HG03571 (cell line): ENCODE results near the gene MOBP.
"Not testable (repeated sequence)": the region's sequence is repeated elsewhere in the genome, so short reads cannot be mapped to it uniquely, and the experiment has no call there.

Experiments used
- ATAC-seq: cut with Tn5 transposase; IDR thresholded peaks from one replicate; pipeline ENCODE4 v1.9.1; 2021; ENCODE audit not compliant: unreplicated experiment

MOBP gene, protein sequence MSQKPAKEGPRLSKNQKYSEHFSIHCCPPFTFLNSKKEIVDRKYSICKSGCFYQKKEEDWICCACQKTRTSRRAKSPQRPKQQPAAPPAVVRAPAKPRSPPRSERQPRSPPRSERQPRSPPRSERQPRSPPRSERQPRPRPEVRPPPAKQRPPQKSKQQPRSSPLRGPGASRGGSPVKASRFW

DNA sequence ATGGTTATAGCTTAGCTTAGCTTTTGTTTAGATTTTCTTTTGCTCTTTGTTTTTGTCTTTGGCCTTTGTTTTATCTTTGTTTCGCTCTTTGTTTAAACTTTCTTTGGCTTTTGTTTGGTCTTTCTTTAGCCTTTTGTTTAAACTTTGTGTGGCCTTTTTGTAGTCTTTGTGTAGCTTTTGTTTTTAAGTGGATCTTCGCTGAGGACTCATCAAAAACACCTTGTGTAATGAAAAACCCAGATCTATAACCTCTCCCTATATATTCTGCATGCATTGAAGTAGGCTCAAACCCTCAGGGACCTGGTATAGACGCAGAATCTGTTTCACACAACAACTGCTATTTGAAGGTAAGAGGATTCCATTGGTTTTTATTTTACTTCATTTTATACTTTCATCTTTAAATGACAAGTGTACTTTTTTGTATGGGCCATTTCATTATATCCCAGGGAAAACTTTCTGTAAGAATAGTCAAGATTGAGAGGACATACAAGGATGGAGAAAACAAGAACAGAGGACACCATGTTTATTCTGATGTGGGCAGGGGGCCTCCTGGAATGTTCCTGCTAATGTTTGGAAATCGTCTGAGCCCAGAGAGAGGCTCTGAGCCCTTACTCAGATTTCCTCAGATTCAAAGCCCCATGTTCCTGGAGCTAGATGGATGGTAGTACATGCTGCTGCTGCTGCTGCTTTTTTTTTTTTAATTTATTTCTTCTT, at the start of gene MOBP:
MOBP (plus strand) TSS at position 287 of the 714 bp plus-strand sequence. CDS start 34,390 bp downstream, outside the sequence.
- ATAC-seq, result no peak

DNA sequence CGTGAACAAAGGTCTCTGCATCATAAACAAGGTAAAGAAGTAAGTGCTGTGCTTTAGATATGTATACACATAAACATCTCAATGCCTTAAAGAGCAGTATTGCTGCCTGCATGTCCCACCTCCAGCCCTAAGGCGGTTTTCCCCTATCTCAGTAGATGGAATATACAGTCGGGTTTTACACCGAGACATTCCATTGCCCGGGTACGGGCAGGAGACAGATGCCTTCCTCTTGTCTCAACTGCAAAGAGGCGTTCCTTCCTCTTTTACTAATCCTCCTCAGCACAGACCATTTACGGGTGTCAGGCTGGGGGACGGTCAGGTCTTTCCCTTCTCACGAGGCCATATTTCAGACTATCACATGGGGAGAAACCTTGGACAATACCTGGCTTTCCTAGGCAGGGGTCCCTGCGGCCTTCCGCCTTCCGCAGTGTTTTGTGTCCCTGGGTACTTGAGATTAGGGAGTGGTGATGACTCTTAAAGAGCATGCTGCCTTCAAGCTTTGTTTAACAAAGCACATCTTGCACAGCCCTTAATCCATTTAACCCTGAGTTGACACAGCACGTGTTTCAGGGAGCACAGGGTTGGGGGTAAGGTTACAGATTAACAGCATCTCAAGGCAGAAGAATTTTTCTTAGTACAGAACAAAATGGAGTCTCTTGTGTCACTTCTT, 48.8 kb upstream of the MOBP start:
- not testable (repeated sequence) for ATAC-seq

DNA sequence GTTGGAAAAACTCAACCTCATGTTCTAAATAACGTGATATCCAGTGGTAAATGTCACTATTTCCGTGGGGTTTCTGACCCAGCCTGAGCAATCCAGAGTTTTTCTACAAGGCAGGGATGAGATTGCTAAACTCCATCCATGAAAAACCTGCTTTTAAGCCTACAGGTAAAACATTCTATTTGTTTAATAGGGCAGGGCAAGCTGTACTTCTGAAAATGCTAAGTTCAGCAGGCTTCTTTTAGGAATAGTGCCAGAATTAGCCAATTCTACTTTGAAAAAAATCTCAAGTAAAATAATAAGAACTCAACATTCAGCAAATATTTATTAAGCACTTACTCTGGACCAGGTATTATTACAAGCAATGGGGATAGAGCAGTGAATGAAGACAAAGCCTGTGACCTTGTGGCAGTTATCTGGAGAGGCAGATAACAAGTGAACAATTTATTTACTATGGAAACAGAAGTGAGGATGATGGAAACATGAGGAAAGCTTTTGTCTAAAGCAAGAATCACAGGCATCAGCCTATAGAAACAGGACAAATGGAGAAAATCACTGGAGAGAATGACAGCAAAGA, 47.7 kb upstream of the MOBP start:
- ATAC-seq, result no peak

DNA sequence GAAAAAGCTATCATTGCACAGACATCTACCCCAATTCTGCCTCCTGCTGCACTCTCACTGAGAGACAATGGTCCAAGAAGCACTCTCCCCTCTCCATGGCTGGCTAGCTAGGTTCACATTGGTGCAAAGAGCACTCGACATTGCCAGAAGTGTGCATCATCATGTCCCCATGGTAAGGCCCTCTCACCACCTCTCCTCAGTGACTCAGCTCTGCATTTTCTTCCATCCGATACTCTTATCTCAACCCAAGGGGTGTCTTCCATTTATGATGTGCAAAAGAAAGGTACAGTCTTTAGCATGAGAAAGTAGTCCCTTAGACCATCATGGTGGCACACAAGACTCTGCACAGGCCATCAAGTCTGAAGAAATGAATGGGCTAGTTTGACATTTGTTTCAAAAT, 46.9 kb upstream of the MOBP start:
- no peak for ATAC-seq

DNA sequence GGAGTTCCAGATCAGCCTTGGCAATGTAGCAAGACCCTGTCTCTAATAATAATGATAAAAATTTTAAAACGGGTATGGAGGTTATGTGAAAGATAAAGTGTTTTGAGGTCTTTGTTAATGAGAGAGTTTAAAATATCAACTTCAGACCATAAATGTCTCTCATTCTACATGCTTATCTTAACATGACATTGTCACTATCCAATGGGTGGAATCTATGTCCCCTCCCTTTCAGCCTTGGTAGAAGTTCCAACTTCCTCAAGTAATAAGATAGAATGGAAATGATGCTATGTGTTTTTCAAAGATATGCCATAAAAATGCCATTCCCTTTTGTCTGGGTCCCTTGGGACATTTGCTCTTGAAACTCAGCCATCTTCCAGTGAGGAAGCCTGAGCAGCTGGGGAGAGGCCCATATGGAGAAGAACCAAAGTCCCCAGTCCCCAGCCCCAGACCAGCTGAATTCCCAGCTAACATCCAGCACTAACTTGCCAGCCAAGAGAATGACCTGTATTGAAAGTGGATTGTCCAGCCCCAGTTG, 44.0 kb upstream of the MOBP start:
- no peak for ATAC-seq

DNA sequence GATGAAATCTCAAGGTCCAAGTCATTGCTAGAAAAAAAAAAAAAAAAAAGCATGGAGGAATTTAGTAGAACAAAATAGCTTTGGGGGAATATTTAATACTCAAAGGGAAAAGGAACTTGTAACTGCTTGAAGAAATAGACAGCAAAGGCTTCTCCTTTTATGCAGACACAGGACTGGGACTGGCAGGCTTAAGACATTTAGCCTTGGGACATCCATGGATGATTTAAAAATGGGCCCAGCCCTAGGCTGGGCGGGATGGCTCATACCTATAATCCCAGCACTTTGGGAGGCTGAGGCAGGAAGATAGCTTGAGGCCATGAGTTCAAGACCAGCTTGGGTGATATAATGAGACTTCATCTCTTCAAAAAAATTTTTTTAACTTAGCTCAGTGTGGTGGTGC, 41.2 kb upstream of the MOBP start:
- no peak for ATAC-seq

DNA sequence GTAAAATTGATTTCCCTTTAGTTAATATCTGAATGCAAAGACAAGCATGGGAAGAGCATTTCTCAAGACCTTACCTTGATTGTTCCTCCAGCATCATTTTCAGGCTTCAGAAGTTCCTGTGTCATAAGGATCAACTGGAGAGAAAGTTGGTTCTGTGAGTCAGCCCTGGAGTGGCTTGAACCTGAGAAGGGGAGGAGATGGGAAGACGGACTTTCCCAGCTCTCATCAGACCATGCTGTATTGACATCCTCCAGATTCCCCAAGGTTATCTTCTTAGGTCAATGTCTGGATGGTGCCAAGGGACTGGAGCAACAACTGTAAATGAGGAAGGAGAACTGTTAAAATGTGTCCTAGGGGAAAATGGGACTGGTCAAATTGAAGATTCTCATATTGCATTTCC, 40.0 kb upstream of the MOBP start:
- ATAC-seq, result no peak

DNA sequence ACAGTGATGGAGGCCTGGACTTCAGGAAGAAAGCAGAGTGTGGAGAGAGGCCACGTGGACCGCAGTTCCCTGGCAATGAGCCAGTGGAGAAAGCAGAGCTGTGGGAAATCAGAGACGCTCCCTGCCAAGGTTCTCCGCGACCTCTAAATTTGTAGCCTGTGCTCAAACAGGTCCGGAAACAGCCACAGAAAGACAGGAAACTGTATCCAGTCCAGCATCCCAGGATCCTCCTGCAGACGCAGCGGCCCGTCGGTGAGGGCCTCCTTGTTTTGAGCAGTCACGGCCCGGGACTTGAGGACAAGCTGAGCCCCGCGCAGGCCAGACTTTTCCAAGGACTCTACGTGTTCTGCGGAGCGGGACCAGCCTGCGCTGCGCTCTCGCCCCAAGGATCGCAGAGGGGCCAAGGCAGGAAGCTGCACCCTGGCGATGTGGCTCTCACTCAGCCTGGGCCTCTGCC, 38.7 kb upstream of the MOBP start:
- no peak for ATAC-seq

DNA sequence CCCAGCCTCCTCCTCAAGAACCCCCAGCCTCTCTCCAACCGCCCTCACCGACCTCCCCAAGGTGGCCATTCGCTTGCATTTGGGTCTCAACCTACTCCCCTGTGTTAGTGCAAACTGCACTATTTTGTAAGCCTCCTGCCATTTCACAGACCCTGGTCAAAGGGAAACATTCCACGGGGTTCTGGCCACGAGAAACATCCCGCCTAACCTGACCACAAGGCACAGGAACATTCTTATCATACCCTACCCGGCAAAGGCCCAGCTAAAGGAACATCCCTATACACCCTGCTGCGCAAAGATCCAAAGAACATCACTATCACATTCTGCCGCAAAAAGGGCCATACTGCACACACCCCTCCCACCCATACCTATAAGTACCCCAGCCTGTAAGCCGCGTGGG, 38.0 kb upstream of the MOBP start:
- ATAC-seq, result no peak

DNA sequence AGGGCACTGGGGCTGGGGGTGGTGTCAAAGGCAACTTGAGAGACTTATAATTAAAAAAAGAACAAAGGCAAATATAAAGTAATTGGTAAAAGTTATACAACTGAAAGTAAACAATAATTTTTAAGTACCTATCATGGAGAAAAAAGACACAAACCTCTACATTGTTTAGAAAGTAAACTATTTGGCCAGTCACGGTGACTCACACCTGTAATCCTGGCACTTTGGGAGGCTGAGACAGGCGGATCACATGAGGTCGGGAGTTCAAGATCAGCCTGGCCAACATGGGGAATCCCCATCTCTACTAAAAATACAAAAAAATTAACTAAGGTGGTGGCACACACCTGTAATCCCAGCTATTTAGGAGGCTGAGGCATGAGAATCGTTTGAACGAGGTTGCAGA, 35.1 kb upstream of the MOBP start:
- no peak for ATAC-seq

DNA sequence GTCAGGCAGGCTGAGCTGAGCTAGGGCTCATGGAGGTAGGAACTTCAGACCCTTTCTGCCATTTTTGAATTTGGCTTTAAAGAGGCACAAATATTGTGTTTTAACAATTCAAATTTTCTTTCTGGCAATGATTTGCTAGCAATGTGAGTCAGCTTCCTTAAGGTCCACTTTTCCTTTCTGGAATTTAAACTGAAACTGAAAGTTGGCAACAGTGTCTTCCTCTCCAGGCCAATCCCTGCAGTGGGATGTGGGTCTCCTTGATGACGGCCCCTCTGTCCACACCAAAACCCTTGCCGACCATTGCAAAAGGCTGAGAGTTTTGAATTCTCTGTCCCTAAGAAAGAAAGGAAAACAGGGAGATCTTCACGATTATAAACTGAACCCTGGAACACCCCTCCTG, 33.8 kb upstream of the MOBP start:
- no peak for ATAC-seq

DNA sequence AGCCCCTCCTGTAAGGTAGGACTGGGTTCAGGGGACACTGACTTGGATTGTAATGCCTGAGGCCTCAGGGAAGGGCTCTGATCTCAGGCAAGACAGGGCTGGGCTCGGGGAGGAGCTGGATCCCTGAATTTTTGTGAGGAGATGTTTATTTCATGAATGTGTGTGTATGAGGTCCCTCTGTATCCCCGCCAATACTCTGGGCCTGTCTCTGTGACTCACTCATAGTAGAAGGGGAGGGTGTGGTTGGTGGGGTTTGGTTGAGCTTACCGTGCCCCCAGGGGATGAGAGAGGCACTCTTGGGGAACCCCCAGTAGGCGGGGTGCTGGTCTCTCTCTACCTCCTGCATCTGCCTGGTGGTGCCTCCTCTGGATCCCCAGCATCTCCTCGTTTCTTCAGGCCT, 32.9 kb upstream of the MOBP start:
- no peak for ATAC-seq

DNA sequence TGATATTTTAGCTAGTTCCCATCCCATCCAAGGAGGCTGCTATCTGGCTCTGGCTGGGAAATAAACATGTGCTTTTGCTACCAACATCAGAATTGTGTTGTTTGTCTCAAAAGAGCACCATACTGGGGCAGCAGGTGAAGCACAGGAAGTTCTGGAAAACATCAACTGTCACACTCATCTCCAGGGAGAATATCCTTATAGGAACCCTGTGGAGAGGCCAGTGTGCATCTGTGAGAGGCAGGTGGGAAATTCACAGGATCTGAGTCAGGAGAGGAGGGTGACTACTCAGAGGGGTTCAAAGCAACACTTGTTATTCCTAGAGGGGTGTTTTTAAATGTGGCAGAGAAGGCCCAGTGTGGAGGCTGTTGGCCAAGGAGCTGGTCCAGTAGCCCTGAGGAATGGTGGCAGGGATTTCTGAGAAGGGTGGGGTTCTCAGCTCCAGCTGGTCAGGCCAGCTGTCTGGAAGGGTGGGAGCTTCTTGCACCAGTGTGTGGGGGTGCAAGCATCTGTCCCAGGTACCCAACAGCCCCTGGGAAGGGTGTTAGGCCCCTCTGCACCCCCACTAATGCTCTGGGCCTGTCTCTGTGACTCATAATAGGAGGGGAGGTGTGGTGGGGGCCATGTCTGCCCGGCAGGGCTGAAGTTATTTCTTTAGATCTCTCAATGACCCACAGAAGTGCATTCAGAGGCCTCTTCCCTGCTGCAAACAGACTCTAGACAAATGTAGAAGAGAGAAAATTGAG, 32.3 kb upstream of the MOBP start:
- no peak for ATAC-seq

DNA sequence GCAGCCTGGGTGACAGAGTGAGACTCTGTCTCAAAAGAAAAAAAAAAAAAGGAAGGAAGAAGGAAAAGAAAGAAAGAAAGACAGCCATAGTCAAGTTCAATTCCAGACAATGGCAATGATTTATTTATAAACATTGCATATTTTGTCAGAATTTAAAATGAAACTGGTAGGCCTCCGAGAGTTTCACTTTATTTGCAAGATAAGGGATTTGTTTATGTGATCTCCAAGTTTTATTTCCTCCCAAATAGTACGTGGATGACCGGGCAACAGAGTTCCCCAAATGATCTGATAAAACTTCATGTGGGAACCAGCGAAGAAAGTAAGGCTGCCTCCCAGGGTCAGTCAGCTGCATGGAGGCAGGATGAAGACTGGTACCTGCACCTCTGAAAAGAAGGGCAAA, 28.6 kb upstream of the MOBP start:
- no peak for ATAC-seq

DNA sequence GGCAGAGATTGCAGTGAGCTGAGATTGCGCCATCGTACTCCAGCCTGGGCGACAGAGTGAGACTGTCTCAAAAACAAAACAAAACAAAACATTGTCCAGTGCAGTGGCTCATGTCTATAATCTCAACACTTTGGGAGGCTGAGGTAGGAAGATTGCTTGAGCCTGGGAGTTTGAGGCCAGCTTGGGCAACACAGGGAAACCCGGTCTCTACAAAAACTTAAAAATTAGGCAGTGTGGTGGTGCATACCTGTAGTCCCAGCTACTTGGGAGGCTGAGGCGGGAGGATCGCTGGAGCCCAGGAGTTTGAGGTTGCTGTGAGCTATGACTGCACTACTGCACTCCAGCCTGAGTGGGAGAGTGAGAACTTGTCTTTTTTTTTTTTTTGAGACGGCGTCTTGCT, 27.2 kb upstream of the MOBP start:
- ATAC-seq, result no peak

DNA sequence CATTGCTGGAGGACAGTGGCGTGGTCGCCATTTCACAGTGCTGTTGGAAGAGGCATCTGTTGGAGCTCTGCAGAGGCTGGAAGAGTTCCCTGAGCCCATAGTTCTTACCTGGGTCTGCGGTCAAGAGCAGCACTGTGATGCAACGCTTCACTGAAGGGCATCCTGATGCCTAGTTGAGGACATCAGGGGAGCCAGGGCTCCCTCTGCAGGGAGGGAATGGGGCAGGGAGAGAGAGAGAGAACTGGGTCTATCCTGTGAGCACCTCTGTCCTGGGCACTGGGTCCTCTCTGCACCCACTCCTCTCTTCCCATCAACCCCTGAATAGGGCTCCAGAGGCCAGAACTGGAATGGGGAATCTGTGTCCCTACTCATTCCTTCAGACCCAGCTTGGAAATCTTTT, 23.9 kb upstream of the MOBP start:
- no peak for ATAC-seq

DNA sequence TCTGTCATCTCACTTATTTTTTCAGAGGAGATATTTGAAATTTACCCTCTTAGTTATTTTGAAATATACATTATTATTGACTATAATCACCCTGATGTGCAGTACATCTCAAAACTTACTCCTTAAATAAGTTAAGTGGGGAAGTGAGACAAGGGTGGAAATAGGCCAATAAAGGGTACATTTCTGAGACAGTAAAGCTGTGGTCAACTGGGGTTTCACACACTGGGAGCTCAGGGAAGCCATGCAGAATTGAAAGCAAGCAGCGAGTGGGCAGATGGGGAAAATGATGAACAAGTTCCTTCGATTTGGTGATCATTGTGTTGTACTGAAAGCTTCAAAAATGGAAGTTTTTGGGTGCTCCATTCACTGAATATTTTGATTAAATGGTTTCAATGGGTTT, 21.6 kb upstream of the MOBP start:
- ATAC-seq, result no peak

DNA sequence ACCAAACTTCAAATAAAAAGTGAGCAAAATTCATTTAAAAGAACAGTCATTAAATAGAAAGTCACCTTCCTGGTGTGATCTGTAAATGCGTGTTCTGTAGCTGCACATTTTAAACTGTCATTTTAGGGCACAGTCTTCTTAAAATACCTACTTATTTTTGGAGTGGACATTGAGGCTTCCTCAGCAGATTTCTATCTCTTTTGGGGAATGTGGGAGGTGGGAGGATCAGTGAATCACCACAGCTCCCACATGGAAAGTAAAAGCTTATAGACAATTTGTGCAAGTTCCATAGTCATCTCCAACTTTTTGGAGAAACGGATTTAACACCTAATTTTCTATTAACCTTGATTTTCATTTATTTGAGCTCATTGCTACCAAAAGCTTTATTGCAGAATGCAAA, 21.0 kb upstream of the MOBP start:
- no peak for ATAC-seq

DNA sequence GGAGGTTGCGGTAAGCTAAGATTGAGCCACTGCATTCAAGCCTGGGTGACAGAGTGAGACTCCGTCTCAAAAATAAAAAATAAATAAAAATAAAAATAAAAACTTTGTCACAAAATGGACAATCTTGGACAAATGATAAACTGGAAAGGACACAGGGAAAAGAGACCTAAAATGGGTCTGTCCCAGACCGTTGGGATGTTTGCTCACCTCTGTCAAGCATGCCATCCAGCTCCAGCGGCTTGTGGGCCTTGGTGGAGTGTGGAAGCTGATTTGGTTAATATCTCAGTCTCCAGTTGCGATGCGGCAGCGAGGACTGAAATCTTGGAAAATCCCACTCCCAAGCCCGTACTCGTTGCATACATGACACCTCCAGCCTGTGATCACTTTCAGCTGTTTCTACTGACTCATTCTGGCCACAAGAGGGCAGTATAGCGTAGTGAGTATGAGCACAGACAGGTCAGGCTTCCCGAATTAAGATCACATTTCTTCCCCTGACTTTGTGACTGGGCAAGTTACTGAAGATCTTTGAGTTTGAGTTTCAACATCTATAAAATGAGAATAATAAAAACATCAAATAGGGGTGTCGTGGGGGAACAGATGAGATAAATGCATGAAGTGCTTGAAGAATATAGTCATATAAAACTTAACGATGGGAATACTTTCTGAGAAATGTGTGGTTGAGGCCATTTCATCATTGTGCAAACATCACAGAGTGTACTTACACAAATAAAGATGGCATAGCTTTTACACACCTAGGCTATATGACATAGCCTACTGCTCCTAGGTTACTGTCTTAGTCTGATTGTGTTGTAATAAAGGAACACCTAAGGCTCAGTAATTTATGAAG, 19.6 kb upstream of the MOBP start:
- peak; percentile 93 for ATAC-seq
